Neural progenitor cell (in vitro differentiated cells): ENCODE measurements around the gene KMT5C.

Experiments used
- CTCF ChIP-seq: fragments of 200-600 bp; sonication (generic); IDR thresholded peaks from 2 replicates; pipeline ENCODE4 v1.5.1; 2017; ENCODE audit warnings: antibody characterized with exemption, mild to moderate bottlenecking
- EZH2 ChIP-seq: fragments of 200-600 bp; sonication (generic); IDR thresholded peaks from 2 replicates; pipeline ENCODE4 v1.6.1; 2017; ENCODE audit warnings: antibody characterized with exemption, mild to moderate bottlenecking, moderate library complexity
- EZH2phosphoT487 ChIP-seq: fragments of 200-600 bp; sonication (generic); IDR thresholded peaks from 2 replicates; pipeline ENCODE4 v1.6.1; 2017; ENCODE audit warnings: antibody characterized with exemption

GRCh38 chr19:55348317-55349034 is 8.8 kb downstream of the KMT5C start:
- TF ChIP-seq CTCF (no peak), EZH2 (no peak), EZH2phosphoT487 (no peak)
